Suppressor macrophage treated with lipopolysaccharide for 4 hours (primary cell): ENCODE results near the gene FLVCR2.
A peak's percentile ranks its signal among the peaks of the same experiment; 100 is the strongest.

Source experiments
- DNase-seq: peaks from one replicate; pipeline ENCODE4 v3.0.0-alpha.2; 2020

The FLVCR2 gene

GRCh38 chr14:75578102-75578785, at the start of gene FLVCR2:
Gene FLVCR2 (plus strand): TSS chr14:75578620. CDS start chr14:75578973, 353 bp downstream.
- DNase-seq = peak; percentile 96

- no peak for DNase-seq
Measured at GRCh38 chr14:75531256-75531655, 47.2 kb upstream of the FLVCR2 start.

- peak; percentile 30 for DNase-seq
Measured at GRCh38 chr14:75531660-75532317, 46.6 kb upstream of the FLVCR2 start.

GRCh38 chr14:75533791-75534555, 44.4 kb upstream of the FLVCR2 start:
- peak; percentile 60 for DNase-seq

DNA sequence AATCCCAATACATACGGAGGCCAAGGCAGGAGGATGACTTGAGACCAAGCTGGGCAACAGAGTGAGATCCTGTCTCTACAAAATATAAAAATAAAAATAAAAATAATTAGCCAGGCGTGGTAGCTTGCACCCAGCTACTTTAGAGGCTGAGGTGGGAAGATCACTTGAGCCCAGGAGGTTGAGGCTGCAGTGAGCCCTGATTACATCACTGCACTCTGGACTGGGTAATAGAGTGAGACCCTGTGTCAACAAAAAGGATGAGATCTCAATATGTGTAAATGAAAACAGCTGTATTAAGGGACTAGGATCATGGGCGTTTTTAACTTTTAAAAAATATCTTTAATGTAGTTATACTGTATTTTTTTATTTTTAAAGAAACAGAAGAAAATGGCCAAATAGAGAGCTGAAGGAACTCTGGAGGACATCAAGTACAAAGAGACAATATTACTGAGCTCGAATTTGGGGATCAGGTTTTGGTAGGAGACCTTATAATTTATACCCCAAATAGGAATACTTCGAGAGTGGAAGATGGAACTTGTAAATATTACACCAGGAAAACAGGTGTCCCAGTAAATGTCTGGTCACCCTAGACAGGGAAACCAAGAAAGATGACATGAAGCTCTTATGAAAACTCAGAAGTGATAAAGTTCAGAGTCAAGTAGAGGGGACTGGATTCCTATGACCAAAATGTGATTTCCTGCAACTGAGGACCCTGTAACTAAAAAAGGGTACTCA, 43.1 kb upstream of the FLVCR2 start:
- no peak for DNase-seq

DNA sequence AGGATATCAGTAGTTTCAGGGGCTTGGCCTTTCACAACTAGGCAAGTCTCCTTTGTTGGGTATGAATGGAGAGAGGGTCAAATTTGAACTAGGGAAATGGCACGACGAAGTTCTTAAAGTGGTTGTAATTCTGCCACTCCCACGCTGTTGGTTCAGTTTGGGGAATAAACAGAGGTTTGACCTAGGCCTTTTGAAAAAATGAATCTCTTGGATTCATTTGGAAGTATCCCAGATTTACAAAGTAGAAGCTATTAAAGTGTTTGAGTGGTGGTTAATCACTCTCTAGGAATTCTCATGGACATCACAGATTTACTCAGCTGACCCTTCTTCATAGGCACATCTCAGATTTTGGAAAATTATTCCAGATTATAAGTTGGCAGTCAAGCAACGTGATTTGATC, 41.3 kb upstream of the FLVCR2 start:
- no peak for DNase-seq

DNA sequence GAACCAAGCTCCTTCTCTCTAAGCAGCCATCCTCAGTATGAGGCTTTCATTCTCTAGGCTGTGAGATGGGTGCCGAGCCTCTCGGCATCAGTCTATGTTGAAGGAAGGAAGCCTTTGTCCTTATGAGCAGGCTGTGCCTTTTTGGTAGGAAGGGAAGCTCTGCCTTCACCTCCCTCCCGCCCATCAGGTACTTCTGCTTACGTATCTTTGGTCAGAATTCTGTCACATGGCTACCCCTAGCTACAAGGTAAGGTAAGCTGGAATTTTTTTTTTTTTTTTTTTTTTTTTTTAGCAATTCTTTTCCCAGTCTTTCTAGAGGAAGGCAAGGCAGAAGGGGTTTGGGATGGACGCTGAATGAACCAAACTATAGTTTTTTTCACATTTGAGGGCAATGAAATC, 39.3 kb upstream of the FLVCR2 start:
- no peak for DNase-seq

DNA sequence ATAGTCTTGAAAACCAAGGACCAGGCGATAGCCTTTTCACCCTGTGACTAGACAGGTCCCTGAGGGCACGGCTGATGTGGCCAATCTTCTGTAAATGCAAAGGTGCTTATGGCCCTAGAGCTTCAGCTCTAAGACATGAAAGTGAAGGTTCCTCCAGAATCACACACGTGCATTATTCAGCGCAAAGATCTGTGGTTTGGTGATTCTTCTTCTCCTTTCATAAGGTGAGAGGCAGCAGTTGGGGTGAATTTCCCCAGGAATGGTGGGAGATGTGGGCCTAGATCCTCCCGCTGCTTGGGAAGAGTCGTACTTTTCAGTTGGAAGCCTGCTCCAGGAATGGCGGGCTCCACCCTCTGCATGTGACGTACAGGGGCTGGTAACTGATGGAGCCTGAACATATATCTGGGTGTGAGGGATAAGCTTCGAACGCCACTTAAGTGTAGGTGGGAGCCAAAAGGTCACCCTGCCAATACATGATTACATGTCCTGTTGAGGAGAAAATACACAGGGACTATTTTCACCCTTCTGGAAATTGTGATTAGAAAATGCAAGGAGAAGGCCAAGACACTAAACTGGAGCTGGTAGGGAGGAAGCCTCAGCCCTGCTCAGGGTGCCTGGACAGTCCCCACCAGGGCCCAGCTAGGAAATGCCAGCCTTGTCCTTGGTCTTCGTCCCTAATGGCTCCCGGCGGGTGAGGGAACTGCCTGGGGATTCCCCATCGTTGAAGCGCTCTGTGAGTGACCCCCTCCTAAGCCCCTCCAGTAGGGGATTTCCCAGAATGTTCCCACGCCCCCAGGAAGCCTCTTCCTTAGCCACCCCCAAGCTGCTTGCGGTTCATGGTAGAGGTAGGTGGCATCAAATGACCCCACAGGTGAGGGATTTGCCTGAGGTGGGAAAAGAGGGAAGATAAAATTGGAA, 38.6 kb upstream of the FLVCR2 start:
- DNase-seq = peak; percentile 84

DNA sequence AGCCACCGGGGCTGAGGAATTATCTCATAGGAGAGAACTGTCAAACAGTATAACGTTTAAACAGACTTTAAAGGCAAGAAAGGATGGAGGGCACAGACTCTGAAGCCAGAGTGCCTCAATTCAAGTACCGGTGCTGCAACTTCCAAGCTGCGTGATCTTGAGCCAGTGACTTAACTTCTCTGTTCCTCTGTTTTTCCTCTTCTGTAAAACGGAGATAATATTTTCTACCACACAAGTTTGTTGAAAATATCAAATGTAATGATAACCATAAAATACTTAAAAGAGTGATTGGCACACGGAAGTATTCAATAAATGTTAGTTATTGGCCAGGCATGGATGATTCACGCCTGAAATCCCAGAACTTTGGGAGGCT, 38.0 kb upstream of the FLVCR2 start:
- no peak for DNase-seq

- peak; percentile 98 for DNase-seq
Measured at GRCh38 chr14:75542588-75543091, 35.8 kb upstream of the FLVCR2 start.

DNA sequence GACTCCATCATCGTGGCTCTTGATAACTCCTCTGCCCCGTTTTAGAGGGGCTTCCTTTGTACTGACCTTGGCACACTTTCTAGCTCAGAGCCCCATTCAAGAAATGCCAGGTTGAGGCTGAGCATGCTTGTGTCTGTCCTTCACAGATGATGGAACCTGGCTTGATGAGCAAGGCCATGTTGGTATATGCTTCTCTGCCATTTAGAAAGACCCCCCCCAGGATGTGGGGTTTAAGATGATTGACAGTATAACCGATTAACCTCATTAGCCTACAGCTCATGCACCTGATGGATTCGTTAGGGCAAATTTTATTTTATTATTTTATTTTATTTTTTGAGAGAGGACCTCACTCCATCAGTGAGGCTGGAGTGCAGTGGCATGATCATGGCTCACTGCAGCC, 35.2 kb upstream of the FLVCR2 start:
- no peak for DNase-seq

- DNase-seq = peak; percentile 53
Measured at GRCh38 chr14:75543786-75544185, 34.6 kb upstream of the FLVCR2 start.

GRCh38 chr14:75545907-75546306, 32.5 kb upstream of the FLVCR2 start:
- no peak for DNase-seq

DNA sequence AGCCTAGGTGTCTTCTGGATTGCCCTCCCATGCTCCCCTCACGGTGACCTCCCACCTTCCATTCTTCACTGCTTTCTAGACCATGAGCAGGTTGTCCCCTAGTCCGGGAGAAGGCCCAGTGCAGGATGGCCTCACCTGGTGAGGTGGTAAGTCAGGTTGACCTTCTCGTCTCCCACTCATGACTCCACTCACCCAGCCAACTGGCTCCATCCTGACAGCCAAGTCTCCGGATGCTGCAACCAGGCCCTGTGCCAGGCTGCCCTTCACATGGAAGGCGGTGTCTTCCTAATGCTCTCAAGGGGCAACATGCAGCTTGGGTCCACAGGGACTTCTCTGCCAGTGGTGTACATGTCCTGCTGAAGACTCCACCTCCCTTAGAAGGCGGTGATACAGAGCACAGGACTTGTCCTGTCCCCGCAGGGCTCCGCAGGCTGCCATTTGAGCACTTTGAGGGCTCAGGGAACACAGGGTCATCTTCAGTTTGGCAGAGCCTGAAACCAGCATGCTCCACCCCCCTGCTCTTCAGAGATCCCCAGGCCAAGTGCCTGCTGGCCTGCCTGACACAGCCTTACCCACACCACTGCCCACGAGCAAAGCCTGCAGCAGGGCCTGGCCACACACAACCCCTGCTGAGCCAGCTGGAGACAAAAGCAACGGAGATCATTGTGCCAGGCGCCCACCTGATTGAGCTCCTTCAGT, 30.7 kb upstream of the FLVCR2 start:
- no peak for DNase-seq

DNA sequence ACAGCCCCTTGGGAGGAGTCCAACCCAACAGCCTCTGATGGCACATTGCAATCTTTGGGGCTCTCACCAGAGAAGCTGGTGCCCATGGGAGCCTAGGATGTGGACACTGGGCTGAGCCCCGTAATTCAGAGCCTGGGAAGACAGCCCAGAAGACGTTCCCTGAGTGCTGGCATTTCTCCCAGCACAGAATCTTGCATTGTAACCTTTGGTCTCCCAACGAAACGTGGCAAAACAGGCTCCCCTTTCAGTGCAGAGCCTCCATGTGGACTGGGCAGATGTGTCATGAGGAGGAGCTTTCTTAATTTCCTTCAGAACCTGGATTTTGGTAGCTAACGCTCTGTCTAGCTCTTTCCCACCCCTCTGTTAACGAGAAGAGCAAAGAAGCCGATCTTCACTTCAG, 29.9 kb upstream of the FLVCR2 start:
- no peak for DNase-seq

DNA sequence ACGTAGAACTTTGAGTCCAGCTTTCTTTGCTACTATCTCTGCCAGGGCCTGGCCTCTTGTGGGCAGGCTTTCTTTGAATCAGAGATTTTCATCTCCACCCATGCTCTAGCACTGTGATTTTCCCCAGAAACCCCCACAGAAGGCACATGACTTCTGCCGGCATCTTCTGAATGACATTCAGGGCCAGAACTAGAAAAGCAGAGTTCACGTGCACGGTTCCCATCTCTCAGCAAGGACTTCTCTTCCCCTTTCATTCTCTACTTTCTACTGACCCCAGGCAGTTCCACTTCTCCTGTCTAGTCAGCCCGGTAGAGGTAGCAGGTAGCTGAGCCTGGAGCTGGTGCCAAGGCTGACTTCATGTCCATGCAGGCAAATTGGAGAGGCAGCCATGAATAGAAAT, 29.3 kb upstream of the FLVCR2 start:
- peak; percentile 91 for DNase-seq

DNA sequence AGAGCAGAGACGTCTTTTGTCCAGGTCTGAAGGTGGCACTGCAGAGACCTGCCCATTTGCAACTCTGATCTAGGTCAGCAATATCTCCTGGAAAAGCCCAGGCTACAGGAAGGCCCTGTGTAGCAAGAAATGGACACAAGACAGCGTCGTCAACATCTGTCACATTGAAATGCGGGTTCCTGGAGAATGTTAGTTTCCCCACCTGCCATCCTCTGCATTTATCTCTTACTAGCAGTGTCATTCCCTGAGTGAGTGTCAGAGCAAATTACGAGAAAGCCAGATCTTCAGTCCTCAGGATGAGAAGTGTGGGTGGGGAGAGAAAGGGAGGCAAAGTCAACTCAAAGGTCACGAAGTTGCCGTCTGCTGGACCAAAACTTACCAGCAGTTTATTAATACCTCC, 27.4 kb upstream of the FLVCR2 start:
- DNase-seq = no peak

DNA sequence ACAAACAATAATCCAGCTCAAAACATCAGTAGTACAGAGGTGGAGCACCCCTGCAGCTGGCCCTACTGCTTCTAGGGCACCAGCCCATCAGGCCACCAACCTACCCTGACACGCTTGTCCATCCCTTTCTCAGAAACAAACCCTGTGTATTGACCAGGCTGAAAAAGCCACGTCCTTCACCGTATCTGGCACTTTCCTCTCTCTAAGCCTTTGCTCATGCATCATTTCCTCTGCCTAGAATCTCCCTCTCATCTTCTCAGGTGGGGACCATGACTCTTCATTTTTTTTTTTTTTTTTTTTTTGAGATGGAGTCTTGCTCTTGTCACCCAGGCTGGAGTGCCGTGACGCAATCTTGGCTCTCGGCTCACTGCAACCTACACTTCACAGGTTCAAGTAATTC, 25.3 kb upstream of the FLVCR2 start:
- no peak for DNase-seq

DNA sequence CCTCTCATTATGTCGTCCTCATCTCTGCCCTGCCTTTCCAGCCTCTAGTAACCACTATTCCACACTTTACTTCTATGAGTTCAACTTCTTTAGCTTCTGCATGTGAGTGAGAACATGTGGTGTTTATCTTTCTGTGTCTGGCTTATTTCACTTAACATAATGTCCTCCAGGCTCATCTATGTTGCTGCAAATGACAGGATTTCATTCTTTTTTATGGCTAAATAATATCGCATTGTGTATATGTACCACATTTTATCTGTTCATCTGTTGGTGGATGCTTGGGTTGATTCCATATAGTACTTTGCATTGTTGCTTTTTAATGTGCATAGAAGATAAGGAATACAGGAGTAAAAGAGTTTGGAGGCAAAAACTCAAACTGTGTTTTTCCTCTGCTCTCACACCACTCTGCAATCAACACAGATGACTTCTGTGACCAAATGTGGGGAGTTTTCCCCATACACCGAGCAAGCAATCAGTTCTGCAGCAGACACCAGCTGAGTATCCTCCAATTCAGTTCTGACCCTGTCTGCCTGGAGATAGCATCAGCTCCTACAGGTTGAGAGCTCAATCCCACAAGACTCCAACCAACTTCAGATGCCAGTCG, 24.6 kb upstream of the FLVCR2 start:
- DNase-seq = no peak

DNA sequence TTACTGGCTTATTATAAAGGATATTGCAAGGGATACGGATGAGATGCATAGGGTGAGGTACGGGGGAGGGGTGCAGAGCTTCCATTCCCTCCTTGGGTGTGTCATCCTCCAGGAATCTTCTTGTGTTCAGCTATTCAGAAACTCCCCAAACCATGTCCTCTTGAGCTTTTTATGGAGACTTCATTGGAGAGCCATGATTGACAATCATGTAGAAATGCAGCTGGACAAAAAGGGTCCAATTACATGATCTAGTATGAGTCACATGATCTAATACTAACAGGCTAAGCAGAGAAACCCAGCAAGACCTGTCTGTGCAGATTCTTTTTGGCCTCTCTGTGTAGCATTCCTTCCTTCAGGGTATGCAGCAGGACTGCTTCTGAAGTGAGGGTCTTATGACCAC, 23.9 kb upstream of the FLVCR2 start:
- DNase-seq = no peak

DNA sequence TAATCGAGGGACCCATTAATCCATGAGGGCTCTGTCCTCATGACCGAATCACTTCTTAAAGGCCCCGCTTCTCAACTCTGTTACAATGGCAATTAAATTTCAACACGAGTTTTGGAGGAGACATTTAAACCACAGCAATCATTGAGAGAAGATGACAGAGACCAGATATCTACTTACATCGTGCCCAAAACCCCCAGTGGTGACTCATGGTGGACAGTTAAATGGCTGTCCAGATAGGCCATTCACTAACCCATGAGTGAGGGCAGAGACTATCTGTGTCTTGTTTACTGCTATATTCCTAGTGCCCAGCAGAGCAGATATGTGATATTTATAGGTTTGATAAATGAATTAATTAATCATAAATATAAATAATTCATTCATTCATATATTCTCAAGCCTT, 20.0 kb upstream of the FLVCR2 start:
- peak; percentile 78 for DNase-seq
